Measurements from ENCODE around the gene PPIH. TPM values are rescaled to one million over a fixed set of nuclear protein-coding genes. Genes with fewer than 3 reads are reported as not detected.
"Not testable (repeated sequence)": the region's sequence is repeated elsewhere in the genome, so short reads cannot be mapped to it uniquely, and the experiment has no call there.

The PPIH gene
- 10 to 100 TPM; 74.2 to 89.9 TPM for total RNA-seq

GRCh38 chr1:42657981-42658876 is at the start of gene PPIH:
PPIH (plus strand) TSS chr1:42658423; CDS start chr1:42658447, 24 bp downstream.
- Mint-ChIP-seq H3K27ac (peak within 1 kb of the TSS; percentile 89), H3K9me3 (no peaks in the 10 kb centered on the region), H3K4me1 (ENCODE audit: low read depth) (peaks cover 45% of the 10 kb centered on the region)

GRCh38 chr1:42613803-42614131 is 44.5 kb upstream of the PPIH start:
- H3K4me1 Mint-ChIP-seq (ENCODE audit: low read depth) = no peaks in the 10 kb centered on the region
- H3K27ac Mint-ChIP-seq = no peak overlapping the region
- no peaks in the 10 kb centered on the region for H3K9me3 Mint-ChIP-seq
- no peaks in the 10 kb centered on the region for H3K27me3 Mint-ChIP-seq (ENCODE audit: low read depth)
- ATAC-seq (replicated peaks in 1 of 2) = no peak
- no peak for DNase-seq
- H3K4me3 Mint-ChIP-seq = no peak overlapping the region
- no peaks in the 10 kb centered on the region for H3K36me3 Mint-ChIP-seq (ENCODE audit: insufficient read depth in 2 of 2)

More at GRCh38 chr1:42657981-42658876, at the start of gene PPIH:
- H3K36me3 Mint-ChIP-seq (ENCODE audit: insufficient read depth in 2 of 2) = peaks cover 12 to 21% of the 10 kb centered on the region in 2 donors
- peak; percentile 97 for ATAC-seq (replicated peaks in 1 of 2)
- H3K27me3 Mint-ChIP-seq (ENCODE audit: low read depth) = no peaks in the 10 kb centered on the region
- H3K4me3 Mint-ChIP-seq = peak within 1 kb of the TSS; percentile 98 to 99
- DNase-seq = peak; percentile 94 to 97

GRCh38 chr1:42618866-42619265 is 39.4 kb upstream of the PPIH start:
- H3K9me3 Mint-ChIP-seq = peaks cover 0 to 2% of the 10 kb centered on the region in 2 donors

GRCh38 chr1:42620307-42620706 is 37.9 kb upstream of the PPIH start:
- Mint-ChIP-seq H3K27ac (no peak overlapping the region), H3K36me3 (ENCODE audit: insufficient read depth in 2 of 2) (no peaks in the 10 kb centered on the region), H3K9me3 (peaks cover 0 to 2% of the 10 kb centered on the region in 2 donors), H3K4me3 (no peak overlapping the region), H3K27me3 (ENCODE audit: low read depth) (no peaks in the 10 kb centered on the region), H3K4me1 (ENCODE audit: low read depth) (no peaks in the 10 kb centered on the region)
- ATAC-seq (replicated peaks in 1 of 2) = no peak
- no peak for DNase-seq

More at GRCh38 chr1:42618866-42619265, 39.4 kb upstream of the PPIH start:
- Mint-ChIP-seq H3K4me1 (ENCODE audit: low read depth) (no peaks in the 10 kb centered on the region), H3K27me3 (ENCODE audit: low read depth) (no peaks in the 10 kb centered on the region), H3K36me3 (ENCODE audit: insufficient read depth in 2 of 2) (no peaks in the 10 kb centered on the region), H3K4me3 (no peak overlapping the region), H3K27ac (no peak overlapping the region)
- DNase-seq = no peak
- no peak for ATAC-seq (replicated peaks in 1 of 2)

- not testable (repeated sequence) for H3K36me3 Mint-ChIP-seq (ENCODE audit: insufficient read depth in 2 of 2); H3K9me3 Mint-ChIP-seq; H3K4me3 Mint-ChIP-seq; DNase-seq; H3K27me3 Mint-ChIP-seq (ENCODE audit: low read depth); H3K4me1 Mint-ChIP-seq (ENCODE audit: low read depth); H3K27ac Mint-ChIP-seq; ATAC-seq (replicated peaks in 1 of 2)
Measured at GRCh38 chr1:42621180-42621579, 37.0 kb upstream of the PPIH start.

GRCh38 chr1:42627205-42627604 is 31.0 kb upstream of the PPIH start:
- ATAC-seq (replicated peaks in 1 of 2); H3K27ac Mint-ChIP-seq; H3K4me3 Mint-ChIP-seq; H3K9me3 Mint-ChIP-seq; DNase-seq; H3K27me3 Mint-ChIP-seq (ENCODE audit: low read depth); H3K4me1 Mint-ChIP-seq (ENCODE audit: low read depth); H3K36me3 Mint-ChIP-seq (ENCODE audit: insufficient read depth in 2 of 2): not testable (repeated sequence)

GRCh38 chr1:42639116-42639515 is 19.1 kb upstream of the PPIH start:
- no peak overlapping the region for H3K27ac Mint-ChIP-seq
- H3K9me3 Mint-ChIP-seq = no peaks in the 10 kb centered on the region
- H3K27me3 Mint-ChIP-seq (ENCODE audit: low read depth) = no peaks in the 10 kb centered on the region
- DNase-seq = no peak
- no peak for ATAC-seq (replicated peaks in 1 of 2)
- H3K4me1 Mint-ChIP-seq (ENCODE audit: low read depth) = no peaks in the 10 kb centered on the region
- H3K4me3 Mint-ChIP-seq = no peak overlapping the region
- H3K36me3 Mint-ChIP-seq (ENCODE audit: insufficient read depth in 2 of 2) = no peaks in the 10 kb centered on the region

- DNase-seq = no peak
- Mint-ChIP-seq H3K36me3 (ENCODE audit: insufficient read depth in 2 of 2) (peaks cover 3 to 5% of the 10 kb centered on the region in 2 donors), H3K4me3 (no peak overlapping the region), H3K4me1 (ENCODE audit: low read depth) (no peaks in the 10 kb centered on the region), H3K27ac (no peak overlapping the region), H3K27me3 (ENCODE audit: low read depth) (no peaks in the 10 kb centered on the region), H3K9me3 (peaks cover 2 to 4% of the 10 kb centered on the region in 2 donors)
- no peak for ATAC-seq (replicated peaks in 1 of 2)
Measured at GRCh38 chr1:42646056-42646455, 12.2 kb upstream of the PPIH start.

GRCh38 chr1:42657201-42657600 is 1.0 kb upstream of the PPIH start:
- Mint-ChIP-seq H3K9me3 (no peaks in the 10 kb centered on the region), H3K27me3 (ENCODE audit: low read depth) (no peaks in the 10 kb centered on the region), H3K36me3 (ENCODE audit: insufficient read depth in 2 of 2) (peaks cover 12 to 16% of the 10 kb centered on the region in 2 donors), H3K4me3 (peak overlapping the region; percentile 98 to 99), H3K27ac (peak overlapping the region; percentile 89), H3K4me1 (ENCODE audit: low read depth) (peaks cover 45% of the 10 kb centered on the region)
- ATAC-seq (replicated peaks in 1 of 2) (no peak), DNase-seq (no peak)

GRCh38 chr1:42658877-42659337 is 684 bp downstream of the PPIH start:
- peaks cover 45% of the 10 kb centered on the region for H3K4me1 Mint-ChIP-seq (ENCODE audit: low read depth)
- peak overlapping the region; percentile 98 to 99 for H3K4me3 Mint-ChIP-seq
- no peak for DNase-seq

GRCh38 chr1:42660907-42661500 is 2.8 kb downstream of the PPIH start:
- peaks cover 15 to 27% of the 10 kb centered on the region in 2 donors for H3K36me3 Mint-ChIP-seq (ENCODE audit: insufficient read depth in 2 of 2)
- peaks cover 45% of the 10 kb centered on the region for H3K4me1 Mint-ChIP-seq (ENCODE audit: low read depth)
- no peak for DNase-seq
- H3K27ac Mint-ChIP-seq = peak overlapping the region; percentile 92
- H3K4me3 Mint-ChIP-seq = peak overlapping the region; percentile 66 to 76
- no peaks in the 10 kb centered on the region for H3K9me3 Mint-ChIP-seq
- ATAC-seq (replicated peaks in 1 of 2) = peak; percentile 59 to 62
- H3K27me3 Mint-ChIP-seq (ENCODE audit: low read depth) = no peaks in the 10 kb centered on the region

More at GRCh38 chr1:42658877-42659337, 684 bp downstream of the PPIH start:
- Mint-ChIP-seq H3K9me3 (no peaks in the 10 kb centered on the region), H3K27ac (peak overlapping the region; percentile 89), H3K27me3 (ENCODE audit: low read depth) (no peaks in the 10 kb centered on the region), H3K36me3 (ENCODE audit: insufficient read depth in 2 of 2) (peaks cover 12 to 23% of the 10 kb centered on the region in 2 donors)
- ATAC-seq (replicated peaks in 1 of 2) = no peak

- Mint-ChIP-seq H3K4me3 (no peak overlapping the region), H3K27me3 (ENCODE audit: low read depth) (no peaks in the 10 kb centered on the region), H3K27ac (no peak overlapping the region), H3K4me1 (ENCODE audit: low read depth) (no peaks in the 10 kb centered on the region), H3K9me3 (no peaks in the 10 kb centered on the region), H3K36me3 (ENCODE audit: insufficient read depth in 2 of 2) (peaks cover 9 to 20% of the 10 kb centered on the region in 2 donors)
- DNase-seq (no peak), ATAC-seq (replicated peaks in 1 of 2) (no peak)
Measured at GRCh38 chr1:42669936-42670335, 11.7 kb downstream of the PPIH start.

GRCh38 chr1:42670425-42670824 is 12.2 kb downstream of the PPIH start:
- Mint-ChIP-seq H3K9me3 (no peaks in the 10 kb centered on the region), H3K27ac (no peak overlapping the region), H3K27me3 (ENCODE audit: low read depth) (no peaks in the 10 kb centered on the region), H3K4me1 (ENCODE audit: low read depth) (no peaks in the 10 kb centered on the region), H3K4me3 (no peak overlapping the region), H3K36me3 (ENCODE audit: insufficient read depth in 2 of 2) (peaks cover 9 to 20% of the 10 kb centered on the region in 2 donors)
- ATAC-seq (replicated peaks in 1 of 2) (no peak), DNase-seq (no peak)

Measured in activated T-cell treated with anti-CD3 and anti-CD28 coated beads, Interleukin-2, amount 50 U/mL, for 72 hours (primary cell).